T-helper 1 cell treated with Interleukin-12 subunit alpha and Interleukin-12 subunit beta and Interleukin-4 antibody, amounts not matched to agents 30 μg/mL and 1 μg/mL, for 36 hours (primary cell): Measurements from ENCODE around the gene GRK1.
"Not testable (repeated sequence)": the region's sequence is repeated elsewhere in the genome, so short reads cannot be mapped to it uniquely, and the experiment has no call there.

Experiments used
- H3K27ac Mint-ChIP-seq: one replicate; pipeline ENCODE4 v1.8.0; 2021; ENCODE audit warnings: mild to moderate bottlenecking, mixed read lengths
- H3K27me3 Mint-ChIP-seq: one replicate; pipeline ENCODE4 v1.8.0; 2021; ENCODE audit warnings: low read depth, mixed read lengths
- H3K36me3 Mint-ChIP-seq: one replicate; pipeline ENCODE4 v1.8.0; 2021; ENCODE audit warnings: low read depth, mixed read lengths
- H3K4me1 Mint-ChIP-seq: one replicate; pipeline ENCODE4 v1.8.0; 2021; ENCODE audit warnings: low read depth, mixed read lengths
- H3K4me3 Mint-ChIP-seq: one replicate; pipeline ENCODE4 v1.8.0; 2021; ENCODE audit warnings: mild to moderate bottlenecking, moderate library complexity, mixed read lengths
- H3K9me3 Mint-ChIP-seq: one replicate; pipeline ENCODE4 v1.8.0; 2021; ENCODE audit warnings: mixed read lengths

The GRK1 gene

GRCh38 chr13:113750554-113751399 is 83.8 kb downstream of the GRK1 start:
- H3K27me3 Mint-ChIP-seq = no peaks in the 10 kb centered on the region
- H3K9me3 Mint-ChIP-seq = peaks cover 26% of the 10 kb centered on the region
- no peak overlapping the region for H3K4me3 Mint-ChIP-seq
- no peaks in the 10 kb centered on the region for H3K4me1 Mint-ChIP-seq
- H3K36me3 Mint-ChIP-seq = peaks cover 3% of the 10 kb centered on the region
- H3K27ac Mint-ChIP-seq = no peak overlapping the region

- H3K4me3 Mint-ChIP-seq = no peak overlapping the region
- H3K9me3 Mint-ChIP-seq = peaks cover 26% of the 10 kb centered on the region
- peaks cover 3% of the 10 kb centered on the region for H3K36me3 Mint-ChIP-seq
- H3K4me1 Mint-ChIP-seq = no peaks in the 10 kb centered on the region
- no peak overlapping the region for H3K27ac Mint-ChIP-seq
- H3K27me3 Mint-ChIP-seq = no peaks in the 10 kb centered on the region
Observed at GRCh38 chr13:113751491-113751890, 84.5 kb downstream of the GRK1 start.

GRCh38 chr13:113752211-113752986 is 85.4 kb downstream of the GRK1 start:
- H3K27ac Mint-ChIP-seq, H3K36me3 Mint-ChIP-seq, H3K4me3 Mint-ChIP-seq, H3K27me3 Mint-ChIP-seq, H3K4me1 Mint-ChIP-seq: not testable (repeated sequence)
- peaks cover 26% of the 10 kb centered on the region for H3K9me3 Mint-ChIP-seq

GRCh38 chr13:113753171-113753570 is 86.2 kb downstream of the GRK1 start:
- peaks cover 26% of the 10 kb centered on the region for H3K9me3 Mint-ChIP-seq
- H3K27me3 Mint-ChIP-seq = peaks cover 11% of the 10 kb centered on the region
- H3K27ac Mint-ChIP-seq = no peak overlapping the region
- no peak overlapping the region for H3K4me3 Mint-ChIP-seq
- peaks cover 3% of the 10 kb centered on the region for H3K36me3 Mint-ChIP-seq
- peaks cover 3% of the 10 kb centered on the region for H3K4me1 Mint-ChIP-seq

DNA sequence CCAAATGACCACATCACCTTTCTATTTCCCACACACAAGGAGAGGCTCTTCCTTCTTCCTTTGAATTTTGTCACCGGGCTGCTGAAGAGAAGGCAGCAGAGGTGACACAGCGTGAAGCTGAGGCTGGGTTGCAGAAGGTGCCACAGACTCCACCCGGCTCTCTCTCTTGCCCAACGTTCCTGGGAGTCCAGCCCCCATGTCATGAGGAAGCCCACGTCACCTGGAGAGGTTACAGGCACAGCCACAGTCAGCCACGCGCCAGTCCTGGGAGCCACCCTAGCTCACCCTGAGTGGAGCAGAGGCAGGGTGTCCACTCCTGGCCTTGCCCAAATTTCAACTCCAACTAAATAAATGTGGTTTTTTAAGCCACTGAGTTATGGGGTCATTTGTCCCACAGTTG is 87.2 kb downstream of the GRK1 start:
- Mint-ChIP-seq H3K27ac (no peak overlapping the region), H3K9me3 (peaks cover 26% of the 10 kb centered on the region), H3K36me3 (peaks cover 3% of the 10 kb centered on the region), H3K27me3 (peaks cover 16% of the 10 kb centered on the region), H3K4me3 (no peak overlapping the region), H3K4me1 (peaks cover 5% of the 10 kb centered on the region)

- H3K4me1 Mint-ChIP-seq = peaks cover 9% of the 10 kb centered on the region
- H3K9me3 Mint-ChIP-seq = peaks cover 26% of the 10 kb centered on the region
- peaks cover 21% of the 10 kb centered on the region for H3K27me3 Mint-ChIP-seq
- no peak overlapping the region for H3K27ac Mint-ChIP-seq
- H3K36me3 Mint-ChIP-seq = peaks cover 3% of the 10 kb centered on the region
- H3K4me3 Mint-ChIP-seq = no peak overlapping the region
Observed at GRCh38 chr13:113754691-113755090, 87.7 kb downstream of the GRK1 start.

GRCh38 chr13:113756441-113757097 is 89.5 kb downstream of the GRK1 start:
- Mint-ChIP-seq H3K27me3 (peaks cover 40% of the 10 kb centered on the region), H3K36me3 (peaks cover 3% of the 10 kb centered on the region), H3K4me3 (no peak overlapping the region), H3K9me3 (peaks cover 15% of the 10 kb centered on the region), H3K4me1 (peaks cover 12% of the 10 kb centered on the region), H3K27ac (no peak overlapping the region)

DNA sequence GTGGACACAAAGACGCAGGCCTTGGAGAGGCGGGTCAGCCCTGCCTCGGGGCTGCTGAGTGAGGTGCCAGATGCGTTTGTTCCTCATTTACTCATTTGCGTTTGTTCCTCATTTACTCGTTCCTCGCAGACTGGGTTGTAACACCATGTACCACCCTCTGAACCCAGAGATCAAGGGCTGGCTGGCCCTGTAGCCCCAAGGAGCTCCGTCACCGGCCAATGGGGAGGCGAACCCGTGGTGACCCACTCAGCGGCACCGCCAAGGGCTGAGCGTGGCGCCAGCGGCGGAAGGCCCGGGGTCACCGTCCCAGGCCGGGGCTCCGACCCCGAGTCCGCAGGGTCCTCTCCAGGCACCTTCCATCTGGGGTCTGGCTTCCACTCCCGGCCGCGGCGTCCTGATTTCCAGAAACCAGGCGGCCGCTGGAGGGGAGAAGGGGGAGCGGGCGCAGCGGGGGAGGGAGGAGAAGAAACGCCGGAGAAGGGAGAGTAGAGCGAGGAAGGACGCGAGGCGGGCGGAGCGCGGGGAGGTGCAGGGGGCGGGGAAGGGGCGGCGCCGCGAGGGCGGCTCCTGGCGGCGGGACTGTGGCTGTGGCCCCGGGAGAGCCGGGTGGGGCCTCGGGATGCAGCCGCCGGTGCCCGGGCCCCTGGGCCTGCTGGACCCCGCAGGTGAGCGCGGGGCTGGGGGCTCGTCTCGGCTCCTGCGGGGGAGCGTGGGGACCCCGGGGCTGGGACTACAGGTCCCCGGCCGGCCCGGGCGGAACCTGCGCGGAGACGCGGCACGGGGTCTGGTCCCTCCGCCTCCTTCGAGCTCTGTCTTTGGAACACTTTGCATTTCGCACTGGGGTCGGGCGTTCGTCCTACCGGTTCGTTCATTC is 91.9 kb downstream of the GRK1 start, which contains the start of gene TMEM255B:
TSS of gene TMEM255B (plus strand) at position 576 of the 874 bp plus-strand sequence. CDS start at position 620, 44 bp downstream.
- Mint-ChIP-seq H3K4me1 (peaks cover 12% of the 10 kb centered on the region), H3K27me3 (peaks cover 55% of the 10 kb centered on the region), H3K36me3 (no peaks in the 10 kb centered on the region), H3K4me3 (peak within 1 kb of the TSS; percentile 89), H3K9me3 (peaks cover 5% of the 10 kb centered on the region), H3K27ac (peak within 1 kb of the TSS; percentile 64)

GRCh38 chr13:113759525-113760137 is 92.6 kb downstream of the GRK1 start:
- H3K27ac Mint-ChIP-seq = peak overlapping the region; percentile 64
- H3K9me3 Mint-ChIP-seq = no peaks in the 10 kb centered on the region
- H3K4me1 Mint-ChIP-seq = peaks cover 12% of the 10 kb centered on the region
- peaks cover 55% of the 10 kb centered on the region for H3K27me3 Mint-ChIP-seq
- no peaks in the 10 kb centered on the region for H3K36me3 Mint-ChIP-seq
- peak overlapping the region; percentile 89 for H3K4me3 Mint-ChIP-seq

GRCh38 chr13:113761136-113761535 is 94.1 kb downstream of the GRK1 start:
- Mint-ChIP-seq H3K9me3 (no peaks in the 10 kb centered on the region), H3K4me3 (no peak overlapping the region), H3K27ac (no peak overlapping the region), H3K4me1 (peaks cover 12% of the 10 kb centered on the region), H3K27me3 (peaks cover 55% of the 10 kb centered on the region), H3K36me3 (no peaks in the 10 kb centered on the region)

- no peaks in the 10 kb centered on the region for H3K36me3 Mint-ChIP-seq
- peaks cover 9% of the 10 kb centered on the region for H3K4me1 Mint-ChIP-seq
- peaks cover 52% of the 10 kb centered on the region for H3K27me3 Mint-ChIP-seq
- H3K9me3 Mint-ChIP-seq = no peaks in the 10 kb centered on the region
- H3K27ac Mint-ChIP-seq = no peak overlapping the region
- no peak overlapping the region for H3K4me3 Mint-ChIP-seq
Observed at GRCh38 chr13:113762075-113762474, 95.1 kb downstream of the GRK1 start.

DNA sequence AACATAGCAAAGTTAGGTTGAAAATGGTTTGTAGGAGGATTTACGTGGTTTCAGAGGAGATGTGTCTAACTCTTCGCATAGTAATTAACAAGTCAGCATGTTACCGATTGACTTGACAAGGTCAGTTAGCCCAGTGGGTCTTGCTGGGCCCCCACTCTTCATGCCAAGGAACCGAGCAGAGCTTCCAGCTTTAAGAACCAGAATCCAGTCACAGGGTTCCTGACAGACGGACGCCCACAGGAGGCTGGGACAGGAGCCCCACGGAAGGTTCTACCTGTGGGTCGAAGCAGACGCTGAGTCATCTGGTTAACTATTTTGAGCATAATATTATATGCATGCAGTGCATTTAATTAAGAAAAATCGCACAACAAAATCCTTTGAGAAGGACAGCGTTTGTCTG is 95.5 kb downstream of the GRK1 start:
- Mint-ChIP-seq H3K4me3 (no peak overlapping the region), H3K4me1 (peaks cover 9% of the 10 kb centered on the region), H3K9me3 (no peaks in the 10 kb centered on the region), H3K36me3 (no peaks in the 10 kb centered on the region), H3K27ac (no peak overlapping the region), H3K27me3 (peaks cover 49% of the 10 kb centered on the region)

GRCh38 chr13:113763254-113763653 is 96.2 kb downstream of the GRK1 start:
- H3K36me3 Mint-ChIP-seq = no peaks in the 10 kb centered on the region
- H3K4me3 Mint-ChIP-seq = no peak overlapping the region
- H3K9me3 Mint-ChIP-seq = no peaks in the 10 kb centered on the region
- peaks cover 43% of the 10 kb centered on the region for H3K27me3 Mint-ChIP-seq
- H3K27ac Mint-ChIP-seq = no peak overlapping the region
- H3K4me1 Mint-ChIP-seq = peaks cover 9% of the 10 kb centered on the region
